Thyroid gland (tissue), 4 donors: ENCODE results near the gene AQP2.

Source experiments
- POLR2A ChIP-seq, 2 donors: fragments of 450-650 bp; IDR thresholded peaks; one replicate each; pipeline ENCODE4 v1.6.1; 2017; ENCODE audit warnings: antibody characterized with exemption in 2 of 2, mild to moderate bottlenecking in 2 of 2, moderate library complexity in 1 of 2
- TF ChIP-seq, protein P1 (sequence below), 6 experiments: fragments of 200-600 bp in 3 of 6; fragments of 450-650 bp in 3 of 6; sonication (generic) in 3 of 6; IDR thresholded peaks; one replicate each; pipeline ENCODE4 v1.5.1; 2016 to 2019; ENCODE audit warnings: antibody characterized with exemption in 6 of 6, mild to moderate bottlenecking in 2 of 6, inconsistent platforms in 1 of 6, moderate library complexity in 1 of 6

DNA sequence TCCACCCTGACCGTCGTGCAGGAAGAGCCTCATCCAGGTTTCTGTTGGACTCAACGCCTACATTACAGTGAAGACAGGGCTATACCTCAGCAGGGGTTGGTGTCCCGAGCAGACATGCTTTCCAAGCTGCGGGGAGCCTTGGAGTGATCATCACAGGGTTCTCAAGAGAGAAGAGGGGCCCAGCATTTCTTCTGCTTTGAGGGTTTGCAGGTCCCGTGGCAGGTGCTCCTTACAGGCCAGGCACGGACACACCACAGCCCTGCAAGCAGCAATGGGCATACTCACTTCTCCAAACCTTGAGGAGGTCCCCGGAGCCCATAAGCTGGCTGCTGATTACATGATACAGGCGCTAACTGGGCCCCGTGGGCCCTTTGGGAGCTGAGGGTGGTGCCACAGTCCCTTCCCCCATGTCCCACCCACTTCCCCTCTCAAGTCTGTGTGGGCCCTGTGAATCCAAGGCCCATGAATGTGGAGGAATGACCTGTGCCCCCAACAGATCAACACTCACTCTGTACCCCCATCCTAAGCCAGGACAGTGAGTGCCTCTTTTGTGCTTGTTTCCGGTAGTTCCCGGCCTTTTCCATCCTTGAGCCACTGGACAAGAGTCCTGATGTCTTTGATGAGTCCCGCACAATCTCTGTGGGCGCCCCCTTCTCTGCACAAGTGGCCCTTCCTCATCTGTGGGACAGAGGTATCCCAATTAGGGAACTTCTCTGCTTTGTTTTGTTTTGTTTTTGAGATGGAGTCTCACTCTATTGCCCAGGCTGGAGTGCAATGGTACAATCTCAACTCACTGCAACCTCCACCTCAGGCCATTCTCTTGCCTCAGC, 1.1 kb downstream of the AQP2 start:
- TF ChIP-seq, protein P1, sequence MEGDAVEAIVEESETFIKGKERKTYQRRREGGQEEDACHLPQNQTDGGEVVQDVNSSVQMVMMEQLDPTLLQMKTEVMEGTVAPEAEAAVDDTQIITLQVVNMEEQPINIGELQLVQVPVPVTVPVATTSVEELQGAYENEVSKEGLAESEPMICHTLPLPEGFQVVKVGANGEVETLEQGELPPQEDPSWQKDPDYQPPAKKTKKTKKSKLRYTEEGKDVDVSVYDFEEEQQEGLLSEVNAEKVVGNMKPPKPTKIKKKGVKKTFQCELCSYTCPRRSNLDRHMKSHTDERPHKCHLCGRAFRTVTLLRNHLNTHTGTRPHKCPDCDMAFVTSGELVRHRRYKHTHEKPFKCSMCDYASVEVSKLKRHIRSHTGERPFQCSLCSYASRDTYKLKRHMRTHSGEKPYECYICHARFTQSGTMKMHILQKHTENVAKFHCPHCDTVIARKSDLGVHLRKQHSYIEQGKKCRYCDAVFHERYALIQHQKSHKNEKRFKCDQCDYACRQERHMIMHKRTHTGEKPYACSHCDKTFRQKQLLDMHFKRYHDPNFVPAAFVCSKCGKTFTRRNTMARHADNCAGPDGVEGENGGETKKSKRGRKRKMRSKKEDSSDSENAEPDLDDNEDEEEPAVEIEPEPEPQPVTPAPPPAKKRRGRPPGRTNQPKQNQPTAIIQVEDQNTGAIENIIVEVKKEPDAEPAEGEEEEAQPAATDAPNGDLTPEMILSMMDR (IDR thresholded peaks at IDR 0.05): no peak
- TF ChIP-seq POLR2A (IDR thresholded peaks at IDR 0.05): no peak
